HG03159 (cell line): Measurements from ENCODE around the gene MISP.

Experiments
- ATAC-seq: cut with Tn5 transposase; IDR thresholded peaks from one replicate; pipeline ENCODE4 v1.9.1; 2021; ENCODE audit warnings: mild to moderate bottlenecking, moderate library complexity; ENCODE audit not compliant: unreplicated experiment

Gene MISP

GRCh38 chr19:771332-771785, 20.4 kb downstream of the MISP start:
- no peak for ATAC-seq

- ATAC-seq = no peak
These were observed 21.2 kb downstream of the MISP start for GRCh38 chr19:772063-772462.

GRCh38 chr19:772730-773436, 22.0 kb downstream of the MISP start:
- ATAC-seq = no peak

GRCh38 chr19:776549-776948, 25.6 kb downstream of the MISP start:
- ATAC-seq = no peak

GRCh38 chr19:778910-779653, 28.2 kb downstream of the MISP start:
- no peak for ATAC-seq

- no peak for ATAC-seq
These were observed 30.0 kb downstream of the MISP start for GRCh38 chr19:780935-781334.

- no peak for ATAC-seq
These were observed 30.9 kb downstream of the MISP start for GRCh38 chr19:781800-782184.

GRCh38 chr19:782185-782877, 31.4 kb downstream of the MISP start:
- no peak for ATAC-seq

- no peak for ATAC-seq
These were observed 32.2 kb downstream of the MISP start for GRCh38 chr19:782878-783668.

- no peak for ATAC-seq
These were observed 33.6 kb downstream of the MISP start for GRCh38 chr19:784541-784940.

- no peak for ATAC-seq
These were observed 36.6 kb downstream of the MISP start for GRCh38 chr19:787536-787935.

- ATAC-seq = no peak
These were observed 37.7 kb downstream of the MISP start for GRCh38 chr19:788686-788982.

- no peak for ATAC-seq
These were observed 38.2 kb downstream of the MISP start for GRCh38 chr19:788983-789700.

GRCh38 chr19:789701-790060, 38.8 kb downstream of the MISP start:
- no peak for ATAC-seq

- no peak for ATAC-seq
These were observed 40.2 kb downstream of the MISP start for GRCh38 chr19:791007-791566.

- no peak for ATAC-seq
These were observed 40.8 kb downstream of the MISP start for GRCh38 chr19:791567-792305.

- ATAC-seq = no peak
These were observed 41.5 kb downstream of the MISP start for GRCh38 chr19:792306-792885.

GRCh38 chr19:793806-794205, 42.9 kb downstream of the MISP start:
- ATAC-seq = no peak

GRCh38 chr19:795073-795611, 44.2 kb downstream of the MISP start:
- no peak for ATAC-seq
